Measurements from ENCODE around the gene CELSR1. TPM values are rescaled to one million over a fixed set of nuclear protein-coding genes. Genes with fewer than 3 reads are reported as not detected.

The CELSR1 gene
- total RNA-seq, 1 donor from 2014 or later = 16.0 TPM

- H3K36me3 Mint-ChIP-seq (ENCODE audit: unreplicated experiment) = peaks cover 2% of the 10 kb centered on the region
- H3K27me3 Mint-ChIP-seq (ENCODE audit: unreplicated experiment) = no peaks in the 10 kb centered on the region
- H3K4me1 Mint-ChIP-seq (ENCODE audit: unreplicated experiment) = peaks cover 10% of the 10 kb centered on the region
- H3K27ac Mint-ChIP-seq (ENCODE audit: unreplicated experiment) = no peak overlapping the region
- H3K9me3 Mint-ChIP-seq (ENCODE audit: unreplicated experiment) = no peaks in the 10 kb centered on the region
- no peak for DNase-seq (ENCODE audit: extremely low spot score, unreplicated experiment)
- no peak for TF ChIP-seq CTCF (IDR thresholded peaks at IDR 0.05)
- no peak overlapping the region for H3K4me3 Mint-ChIP-seq (ENCODE audit: unreplicated experiment)
Measured at GRCh38 chr22:46395145-46395544, 142.3 kb downstream of the CELSR1 start.

- no peak for TF ChIP-seq CTCF (IDR thresholded peaks at IDR 0.05)
- no peaks in the 10 kb centered on the region for H3K9me3 Mint-ChIP-seq (ENCODE audit: unreplicated experiment)
- no peaks in the 10 kb centered on the region for H3K27me3 Mint-ChIP-seq (ENCODE audit: unreplicated experiment)
- H3K4me3 Mint-ChIP-seq (ENCODE audit: unreplicated experiment) = no peak overlapping the region
- H3K36me3 Mint-ChIP-seq (ENCODE audit: unreplicated experiment) = peaks cover 2% of the 10 kb centered on the region
- DNase-seq (ENCODE audit: extremely low spot score, unreplicated experiment) = no peak
- H3K27ac Mint-ChIP-seq (ENCODE audit: unreplicated experiment) = no peak overlapping the region
- H3K4me1 Mint-ChIP-seq (ENCODE audit: unreplicated experiment) = peaks cover 12% of the 10 kb centered on the region
Measured at GRCh38 chr22:46394622-46395021, 142.8 kb downstream of the CELSR1 start.

GRCh38 chr22:46393873-46394272 is 143.5 kb downstream of the CELSR1 start:
- peaks cover 2% of the 10 kb centered on the region for H3K36me3 Mint-ChIP-seq (ENCODE audit: unreplicated experiment)
- peaks cover 12% of the 10 kb centered on the region for H3K4me1 Mint-ChIP-seq (ENCODE audit: unreplicated experiment)
- TF ChIP-seq CTCF (IDR thresholded peaks at IDR 0.05) = no peak
- no peak overlapping the region for H3K27ac Mint-ChIP-seq (ENCODE audit: unreplicated experiment)
- no peak overlapping the region for H3K4me3 Mint-ChIP-seq (ENCODE audit: unreplicated experiment)
- no peaks in the 10 kb centered on the region for H3K9me3 Mint-ChIP-seq (ENCODE audit: unreplicated experiment)
- H3K27me3 Mint-ChIP-seq (ENCODE audit: unreplicated experiment) = no peaks in the 10 kb centered on the region
- DNase-seq (ENCODE audit: extremely low spot score, unreplicated experiment) = no peak

GRCh38 chr22:46392137-46392844 is 145.1 kb downstream of the CELSR1 start:
- no peak for DNase-seq (ENCODE audit: extremely low spot score, unreplicated experiment)
- Mint-ChIP-seq H3K4me3 (ENCODE audit: unreplicated experiment) (no peak overlapping the region), H3K27me3 (ENCODE audit: unreplicated experiment) (no peaks in the 10 kb centered on the region), H3K4me1 (ENCODE audit: unreplicated experiment) (peaks cover 12% of the 10 kb centered on the region), H3K36me3 (ENCODE audit: unreplicated experiment) (no peaks in the 10 kb centered on the region), H3K27ac (ENCODE audit: unreplicated experiment) (no peak overlapping the region), H3K9me3 (ENCODE audit: unreplicated experiment) (no peaks in the 10 kb centered on the region)
- TF ChIP-seq CTCF (IDR thresholded peaks at IDR 0.05) = no peak

- Mint-ChIP-seq H3K9me3 (ENCODE audit: unreplicated experiment) (no peaks in the 10 kb centered on the region), H3K36me3 (ENCODE audit: unreplicated experiment) (no peaks in the 10 kb centered on the region), H3K4me1 (ENCODE audit: unreplicated experiment) (peaks cover 12% of the 10 kb centered on the region), H3K4me3 (ENCODE audit: unreplicated experiment) (no peak overlapping the region), H3K27me3 (ENCODE audit: unreplicated experiment) (no peaks in the 10 kb centered on the region), H3K27ac (ENCODE audit: unreplicated experiment) (no peak overlapping the region)
- no peak for TF ChIP-seq CTCF (IDR thresholded peaks at IDR 0.05)
- no peak for DNase-seq (ENCODE audit: extremely low spot score, unreplicated experiment)
Measured at GRCh38 chr22:46391486-46392136, 145.8 kb downstream of the CELSR1 start.
